ENCODE results near the gene HARS1.
"Not testable (repeated sequence)": the region's sequence is repeated elsewhere in the genome, so short reads cannot be mapped to it uniquely, and the experiment has no call there.

Gene HARS1

DNA sequence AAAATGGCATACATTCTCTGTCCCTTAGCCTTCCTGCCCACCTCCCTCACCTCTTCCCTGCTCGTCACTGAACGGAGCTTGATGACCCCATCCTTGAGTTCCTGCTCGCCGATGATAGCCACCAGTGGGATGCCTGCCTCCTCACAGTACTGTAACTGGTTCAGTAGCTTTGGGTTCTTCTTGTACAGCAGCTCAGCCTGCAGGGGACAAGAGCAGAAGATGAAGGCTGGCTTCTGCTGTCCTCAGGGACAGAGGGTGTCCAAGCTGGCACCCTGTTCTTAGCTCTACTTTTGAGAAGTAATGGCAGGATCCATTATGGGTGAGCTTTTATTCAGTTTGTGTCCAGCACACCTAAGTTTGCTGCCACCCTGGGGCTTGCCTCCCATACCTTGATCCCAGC lies 16.5 kb downstream of the HARS1 start:
- DNase-seq, result no peak

- no peak for DNase-seq
Observed at GRCh38 chr5:140674211-140674610, 17.0 kb downstream of the HARS1 start.

DNA sequence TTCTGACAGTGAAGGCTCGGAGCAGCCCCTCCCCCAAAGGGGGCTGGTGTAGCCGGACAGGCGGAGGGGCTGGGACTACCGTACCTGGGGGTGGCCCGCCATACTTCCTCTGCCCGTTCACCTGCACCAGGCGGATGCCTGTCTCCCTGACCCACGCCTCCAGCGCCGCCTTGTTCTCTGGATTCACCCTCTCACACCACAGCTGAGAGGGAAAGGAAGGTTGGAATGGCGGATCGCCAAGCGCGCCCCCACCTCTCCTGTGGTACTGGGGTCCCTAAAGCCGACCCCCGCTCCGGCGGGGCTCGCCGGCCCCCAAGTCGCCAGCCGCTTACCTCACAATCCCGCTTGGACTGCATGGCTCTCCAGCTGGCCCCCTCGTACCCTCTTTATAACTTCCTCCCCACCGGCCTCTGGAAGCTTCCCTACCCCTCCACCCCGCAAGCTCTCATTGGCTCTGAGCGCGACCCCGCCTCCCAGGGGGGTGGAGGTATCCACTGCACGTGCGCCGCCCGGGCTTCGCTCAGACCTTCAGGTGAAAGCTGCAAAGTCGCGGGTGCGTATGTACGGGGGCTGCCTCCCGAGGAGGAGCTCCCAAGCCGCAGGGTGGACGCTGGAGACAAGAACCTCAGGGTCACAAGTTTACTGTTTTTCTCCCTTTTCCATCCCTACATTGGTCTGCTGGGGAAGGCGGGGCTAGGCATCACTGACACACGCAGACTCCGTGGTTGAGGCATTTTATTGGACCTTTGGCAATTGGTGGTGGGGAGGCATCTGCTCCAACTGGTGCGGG lies 17.8 kb downstream of the HARS1 start, which contains the start of gene DND1:
Gene DND1, minus strand, starts transcription at position 390 of the 790 bp plus-strand sequence. Its CDS starts 34 bp downstream, at position 356.
- no peak for DNase-seq

DNA sequence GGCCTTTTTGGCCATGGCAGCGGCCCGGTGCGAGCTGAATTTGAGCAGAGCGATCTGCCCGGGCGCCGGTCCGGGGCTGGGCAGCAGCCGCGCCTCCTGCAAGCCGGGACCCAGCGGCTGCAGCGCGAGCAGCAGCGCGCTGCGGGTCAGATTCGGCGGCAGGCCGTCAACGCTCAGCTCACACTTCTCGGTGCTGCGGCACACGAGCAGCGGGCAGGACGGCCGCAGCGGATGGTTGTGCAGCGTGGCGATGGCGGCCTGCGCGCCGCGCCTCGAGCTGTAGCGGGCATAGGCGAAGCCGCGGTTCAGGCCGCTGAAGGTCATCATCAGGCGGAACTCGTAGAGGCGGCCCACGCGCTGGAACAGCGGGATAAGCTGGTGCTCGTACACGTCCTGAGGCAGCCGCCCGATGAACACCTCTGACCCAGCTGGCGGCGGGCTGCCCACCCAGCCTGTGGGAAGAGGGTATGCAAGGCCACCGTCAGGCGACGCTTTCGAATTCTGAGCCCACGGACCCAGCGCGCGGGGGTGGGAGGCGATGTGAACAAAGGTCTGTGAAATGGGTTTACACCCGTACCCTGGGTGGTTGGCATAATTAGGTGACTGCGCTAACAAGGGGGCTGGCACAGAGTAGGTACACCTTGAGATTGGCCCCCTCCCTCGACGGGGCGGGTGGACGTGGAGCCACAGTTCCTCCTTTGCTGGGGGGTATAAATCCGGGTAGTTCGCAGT lies 18.5 kb downstream of the HARS1 start:
- DNase-seq, result no peak

- peak; percentile 58 for DNase-seq
Observed at GRCh38 chr5:140671472-140672125, 19.6 kb downstream of the HARS1 start.

DNA sequence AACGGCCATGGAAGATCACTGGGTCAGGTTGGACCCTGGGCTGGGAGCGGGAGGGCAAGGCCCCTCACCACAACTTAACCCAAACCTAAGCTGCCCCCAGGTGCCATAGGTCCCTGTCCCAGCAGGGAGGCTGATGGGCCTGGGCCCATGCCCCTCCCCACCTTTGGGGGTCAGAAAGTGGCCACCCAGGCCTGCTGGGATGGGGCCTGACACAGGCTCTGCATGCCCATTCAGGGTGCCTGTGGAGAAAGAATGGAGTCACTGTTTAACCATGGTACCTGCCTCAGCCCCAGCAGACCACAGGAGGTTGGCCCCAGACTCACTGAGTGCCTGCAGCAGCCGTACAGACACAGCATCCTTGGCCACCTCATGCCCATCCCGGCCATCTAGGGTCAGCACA lies 20.1 kb downstream of the HARS1 start:
- peak; percentile 19 for DNase-seq

DNA sequence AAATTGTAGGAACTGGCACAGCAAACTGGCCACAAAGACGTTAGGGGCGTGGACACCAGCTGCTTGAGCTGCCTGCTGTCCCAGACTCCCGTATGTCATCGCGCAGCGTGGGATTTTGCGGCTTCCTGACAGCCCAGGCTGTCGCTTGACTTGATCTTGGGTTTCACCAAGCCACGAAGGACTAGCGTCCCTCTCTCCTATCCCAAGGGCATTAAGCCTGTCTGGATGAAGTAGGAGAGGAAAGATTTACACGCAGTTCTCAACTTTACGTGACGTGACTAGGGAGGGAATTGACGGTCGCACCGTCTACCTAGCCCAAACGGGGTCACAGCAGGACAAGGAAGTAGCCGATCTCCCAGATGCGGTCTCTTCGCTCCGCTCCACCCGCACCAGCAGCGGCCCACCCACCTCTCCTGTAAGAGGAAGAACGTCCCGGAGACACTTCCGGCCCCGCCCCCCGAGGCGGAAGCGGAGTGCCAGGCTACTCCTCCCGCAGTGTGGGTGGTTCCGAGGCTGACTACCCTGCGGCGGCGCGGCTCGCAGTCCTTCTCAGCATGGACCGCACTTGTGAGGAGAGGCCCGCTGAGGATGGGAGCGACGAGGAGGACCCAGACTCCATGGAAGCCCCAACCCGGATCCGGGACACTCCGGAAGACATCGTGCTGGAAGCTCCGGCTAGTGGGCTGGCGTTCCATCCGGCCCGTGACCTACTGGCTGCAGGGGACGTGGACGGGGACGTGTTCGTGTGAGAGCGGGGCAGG lies 26.6 kb downstream of the HARS1 start, which contains the start of gene WDR55:
Gene WDR55, plus strand, starts transcription at position 546 of the 761 bp plus-strand sequence. Its CDS starts 9 bp downstream, at position 555.
- DNase-seq, result peak; percentile 99

DNA sequence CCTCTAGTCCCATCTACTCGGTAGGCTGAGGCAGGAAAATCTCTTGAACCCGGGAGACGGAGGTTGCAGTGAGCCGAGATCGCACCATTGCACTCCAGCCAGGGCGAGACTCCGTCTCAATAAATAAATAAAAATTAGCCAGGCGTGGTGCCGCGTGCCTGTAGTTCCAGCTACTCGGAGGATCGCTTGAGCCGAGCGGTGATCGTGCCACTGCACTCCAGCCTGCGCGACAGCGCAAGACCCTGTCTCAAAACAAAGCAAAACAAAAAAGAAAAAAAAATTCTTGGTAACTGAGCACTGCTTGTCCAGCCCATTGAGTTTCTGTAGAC lies 27.2 kb downstream of the HARS1 start:
- DNase-seq, result no peak

DNA sequence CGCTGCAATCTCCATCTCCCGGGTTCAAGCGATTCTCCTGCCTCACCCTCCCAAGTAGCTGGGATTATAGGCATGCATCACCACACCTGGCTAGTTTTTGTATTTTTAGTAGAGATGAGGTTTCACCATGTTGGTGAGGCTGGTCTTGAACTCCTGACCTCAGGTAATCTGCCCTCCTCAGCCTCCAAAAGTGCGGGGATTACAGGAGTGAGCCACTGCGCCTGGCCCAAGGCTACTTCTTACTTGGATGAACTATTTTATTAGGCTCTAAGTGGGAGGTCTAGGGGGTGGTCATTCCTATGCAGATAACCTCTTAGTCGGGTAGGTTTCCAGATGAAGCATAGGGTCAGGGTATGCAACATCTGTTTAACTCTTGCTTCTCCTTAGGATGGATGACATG lies 30.8 kb downstream of the HARS1 start:
- peak; percentile 54 for DNase-seq

DNA sequence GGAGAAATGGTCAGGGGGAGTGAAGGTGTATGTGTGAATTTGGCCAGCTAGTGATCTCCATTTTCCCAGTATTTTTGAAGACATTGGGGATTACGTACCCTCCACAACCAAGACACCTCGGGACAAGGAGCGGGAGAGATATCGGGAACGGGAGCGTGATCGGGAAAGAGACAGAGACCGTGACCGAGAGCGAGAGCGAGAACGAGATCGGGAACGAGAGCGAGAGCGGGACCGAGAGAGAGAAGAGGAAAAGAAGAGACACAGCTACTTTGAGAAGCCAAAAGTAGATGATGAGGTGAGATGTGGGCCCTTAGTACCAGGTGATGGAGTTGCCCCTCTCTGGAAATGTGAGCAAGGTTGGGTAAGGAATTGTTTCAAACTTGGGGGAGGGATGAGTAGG lies 32.3 kb downstream of the HARS1 start:
- DNase-seq, result no peak

DNA sequence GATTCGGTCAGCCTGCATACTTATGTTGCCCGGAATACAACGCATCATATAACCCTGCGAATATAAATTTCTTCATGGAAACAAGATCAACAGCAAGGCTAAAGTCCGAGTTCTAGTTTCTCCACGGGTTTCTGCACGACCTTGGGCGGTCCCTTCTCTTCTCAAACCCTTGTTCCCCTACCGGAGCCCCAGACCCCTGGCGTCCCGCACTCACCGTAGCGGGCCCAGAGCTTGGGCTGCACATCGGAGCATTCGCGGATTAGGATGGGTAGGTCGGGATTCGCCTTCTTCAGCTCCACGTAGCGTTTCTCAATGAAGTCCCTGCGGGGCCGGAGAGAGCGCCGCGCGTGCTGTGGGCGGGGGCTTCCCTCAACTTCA lies 44.1 kb downstream of the HARS1 start:
- DNase-seq, result no peak

GRCh38 chr5:140642718-140643117 lies 48.5 kb downstream of the HARS1 start:
- no peak for DNase-seq

DNA sequence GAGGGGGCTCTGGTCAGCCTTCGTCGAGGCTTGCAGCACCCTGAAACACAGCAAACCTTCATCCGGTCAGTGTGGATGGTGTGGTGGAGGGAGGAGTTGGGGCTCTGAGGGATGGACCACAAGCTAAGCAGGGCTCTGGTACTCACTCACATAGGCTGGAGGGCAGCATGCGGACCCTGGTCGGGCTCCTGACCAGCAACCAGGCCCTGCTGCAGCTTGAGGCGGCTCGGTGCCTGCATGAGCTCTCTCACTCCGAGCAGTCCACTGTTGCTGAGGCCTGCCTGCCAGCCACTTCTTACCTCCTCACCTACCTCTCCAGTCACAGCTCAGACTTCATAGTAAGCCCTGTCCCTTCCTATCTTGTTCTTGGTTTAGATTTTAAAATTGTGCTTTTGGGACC lies 49.5 kb downstream of the HARS1 start:
- DNase-seq, result no peak

GRCh38 chr5:140639148-140639981 lies 51.8 kb downstream of the HARS1 start, which contains the start of gene TMCO6:
Gene TMCO6 (plus strand): TSS chr5:140639451. CDS start chr5:140639528, 77 bp downstream.
- DNase-seq, result peak; percentile 99

DNA sequence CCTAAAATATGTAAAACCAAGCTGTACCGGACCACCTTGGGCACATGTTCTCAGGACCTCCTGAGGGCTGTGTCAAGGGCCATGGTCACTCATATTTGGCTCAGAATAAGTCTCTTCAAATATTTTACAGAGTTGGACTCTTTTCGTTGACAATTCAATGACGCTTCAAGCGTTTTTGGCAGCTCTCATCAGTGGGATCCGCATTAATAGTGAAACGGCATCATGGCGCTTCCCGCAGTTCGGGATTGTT lies 52.3 kb downstream of the HARS1 start:
- not testable (repeated sequence) for DNase-seq

- DNase-seq, result no peak
Observed at GRCh38 chr5:140637371-140638100, 53.6 kb downstream of the HARS1 start.

DNA sequence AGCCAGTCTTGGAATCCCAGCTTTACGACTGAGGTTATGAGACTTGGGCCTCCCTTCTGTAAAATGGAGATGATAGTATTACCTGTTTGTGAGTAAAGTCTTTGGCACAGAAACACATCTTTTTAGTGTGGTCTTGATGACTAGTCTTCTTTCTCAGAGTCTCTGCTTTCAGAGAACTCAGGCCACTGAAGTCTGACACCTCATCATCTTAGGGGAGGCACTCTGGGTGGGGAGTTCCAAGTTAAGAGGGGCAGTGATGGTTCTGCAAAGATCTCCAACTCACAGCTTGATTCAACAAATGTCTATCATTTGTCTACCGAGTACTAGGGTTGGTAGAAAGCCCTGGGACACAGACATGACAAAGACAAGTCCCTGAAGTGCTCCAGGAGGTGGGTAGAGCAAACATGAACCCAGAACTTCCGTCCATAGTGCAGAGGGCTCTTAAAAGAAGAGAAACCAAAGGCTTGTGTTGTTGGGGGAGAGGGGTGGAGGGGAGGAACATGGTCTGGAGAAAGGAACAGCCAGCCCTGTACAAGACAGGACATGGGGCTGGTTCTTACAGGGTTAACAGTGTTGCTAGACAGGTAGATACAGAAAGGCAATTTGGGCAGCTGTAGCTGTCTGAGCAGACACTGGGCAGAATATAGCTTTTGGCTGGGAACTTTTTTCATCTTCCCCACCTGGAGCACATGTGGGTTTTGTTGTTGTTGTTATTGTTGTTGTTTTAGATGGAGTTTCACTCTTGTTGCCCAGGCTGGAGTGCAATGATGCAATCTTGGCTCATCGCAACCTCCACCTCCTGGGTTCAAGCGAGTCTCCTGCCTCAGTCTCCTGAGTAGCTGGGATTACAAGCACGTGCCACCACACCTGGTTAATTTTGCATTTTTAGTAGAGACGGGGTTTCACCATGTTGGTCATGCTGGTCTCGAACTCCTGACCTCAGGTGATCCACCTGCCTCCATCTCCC lies 55.6 kb downstream of the HARS1 start:
- DNase-seq, result no peak

GRCh38 chr5:140634103-140634502 lies 57.1 kb downstream of the HARS1 start:
- no peak for DNase-seq

DNA sequence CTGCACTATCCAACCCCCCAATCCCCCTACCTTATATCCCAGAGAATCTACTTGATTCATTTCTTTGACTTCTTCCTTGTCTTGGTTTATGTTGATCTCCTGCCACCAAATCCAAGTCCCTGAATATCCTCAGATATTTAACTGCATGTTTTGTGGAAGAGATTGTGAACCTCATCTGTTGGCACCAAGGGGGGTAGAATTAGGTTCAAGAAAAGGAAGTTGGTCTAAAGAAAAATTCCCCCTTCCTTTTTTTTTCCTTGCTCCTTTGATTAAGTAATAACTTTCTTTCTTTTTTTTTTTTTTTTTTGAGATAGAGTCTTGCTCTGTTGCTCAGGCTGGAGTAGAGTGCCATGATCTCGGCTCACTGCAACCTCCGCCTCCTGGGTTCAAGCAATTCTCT lies 57.7 kb downstream of the HARS1 start:
- DNase-seq, result no peak

DNA sequence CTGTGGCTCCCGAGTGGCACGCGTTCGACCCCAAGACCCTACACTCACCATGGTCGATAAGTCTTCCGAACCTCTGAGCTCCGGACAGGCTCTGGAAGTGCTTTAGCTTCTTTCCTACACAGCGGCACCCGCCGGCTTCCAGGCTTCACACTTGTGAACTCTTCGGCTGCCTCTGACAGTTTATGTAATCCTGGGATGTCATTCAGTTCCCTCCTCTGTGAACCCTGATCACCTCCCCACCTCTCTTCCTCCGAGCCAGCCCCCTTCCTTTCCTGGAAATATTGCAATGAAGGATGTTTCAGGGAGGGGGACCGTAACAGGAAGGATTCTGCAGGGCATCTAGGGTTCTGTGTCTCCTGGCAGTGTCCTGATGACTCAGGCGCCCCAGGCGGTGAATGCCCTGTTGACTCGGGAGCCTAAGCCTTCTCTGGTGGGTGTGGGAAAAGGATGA lies 58.1 kb downstream of the HARS1 start, which contains the start of gene CD14:
Gene CD14, minus strand, starts transcription at position 155 of the 451 bp plus-strand sequence. Its CDS starts 104 bp downstream, at position 51.
- DNase-seq, result no peak
